ENCODE data around the gene RCOR3.

RCOR3 gene

GRCh38 chr1:211338224-211338620, 79.1 kb downstream of the RCOR3 start:
- no peak for TF ChIP-seq CTCF (IDR thresholded peaks at IDR 0.05; ENCODE audit: control insufficient read depth, extremely low read depth, insufficient read depth)
- H3K4me3 ChIP-seq (ENCODE audit: low read depth, low read length), result no peak overlapping the region
- DNase-seq (ENCODE audit: low read depth), result no peak

GRCh38 chr1:211339631-211340041, 80.5 kb downstream of the RCOR3 start:
- no peak overlapping the region for H3K4me3 ChIP-seq (ENCODE audit: low read depth, low read length)
- TF ChIP-seq CTCF (IDR thresholded peaks at IDR 0.05; ENCODE audit: control insufficient read depth, extremely low read depth, insufficient read depth), result no peak
- DNase-seq (ENCODE audit: low read depth), result no peak

- no peak for TF ChIP-seq CTCF (IDR thresholded peaks at IDR 0.05; ENCODE audit: control insufficient read depth, extremely low read depth, insufficient read depth)
- no peak overlapping the region for H3K4me3 ChIP-seq (ENCODE audit: low read depth, low read length)
- DNase-seq (ENCODE audit: low read depth), result no peak
Observed at GRCh38 chr1:211340622-211341507, 81.7 kb downstream of the RCOR3 start.

- no peak for DNase-seq (ENCODE audit: low read depth)
- no peak overlapping the region for H3K4me3 ChIP-seq (ENCODE audit: low read depth, low read length)
- no peak for TF ChIP-seq CTCF (IDR thresholded peaks at IDR 0.05; ENCODE audit: control insufficient read depth, extremely low read depth, insufficient read depth)
Observed at GRCh38 chr1:211341999-211342398, 82.8 kb downstream of the RCOR3 start.

GRCh38 chr1:211343607-211344006, 84.4 kb downstream of the RCOR3 start:
- TF ChIP-seq CTCF (IDR thresholded peaks at IDR 0.05; ENCODE audit: control insufficient read depth, extremely low read depth, insufficient read depth), result no peak
- DNase-seq (ENCODE audit: low read depth), result no peak

GRCh38 chr1:211344152-211344618, 85.0 kb downstream of the RCOR3 start:
- DNase-seq (ENCODE audit: low read depth), result no peak
- TF ChIP-seq CTCF (IDR thresholded peaks at IDR 0.05; ENCODE audit: control insufficient read depth, extremely low read depth, insufficient read depth), result no peak

More at GRCh38 chr1:211343607-211344006, 84.4 kb downstream of the RCOR3 start:
- H3K4me3 ChIP-seq (ENCODE audit: low read depth, low read length), result no peak overlapping the region

More at GRCh38 chr1:211344152-211344618, 85.0 kb downstream of the RCOR3 start:
- no peak overlapping the region for H3K4me3 ChIP-seq (ENCODE audit: low read depth, low read length)

Measured in LNCaP clone FGC (cell line).